ENCODE results near the gene CACNA1D.

Gene CACNA1D

DNA sequence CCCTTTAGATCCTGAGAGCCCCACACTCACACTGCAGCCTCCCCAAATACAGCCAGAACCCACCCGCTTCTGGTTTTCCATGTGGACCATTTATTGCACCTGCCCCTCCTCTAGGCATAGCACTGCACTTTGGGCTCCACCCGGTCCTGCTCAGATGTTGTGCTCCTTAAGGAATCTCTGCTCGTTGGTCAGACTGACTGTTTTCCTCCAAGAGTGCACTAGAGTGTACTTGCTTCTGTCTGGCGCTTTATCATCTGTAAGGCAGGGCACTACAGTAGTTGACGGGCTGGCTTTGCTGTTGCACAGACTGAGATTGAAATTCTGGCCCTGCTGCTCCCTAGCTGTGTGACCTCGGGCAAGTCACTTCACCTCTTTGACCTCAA, 124.1 kb downstream of the CACNA1D start:
- ChIA-PET POLR2A (ENCODE audit: low non-redundant PET) (no interaction called here), CTCF (no interaction called here)
- DNase-seq (ENCODE audit: low spot score): no peak
- TF ChIP-seq CTCF (conservative IDR thresholded peaks at IDR 0.05; ENCODE audit: low read depth): no peak
- no peak overlapping the region for H3K27ac ChIP-seq

DNA sequence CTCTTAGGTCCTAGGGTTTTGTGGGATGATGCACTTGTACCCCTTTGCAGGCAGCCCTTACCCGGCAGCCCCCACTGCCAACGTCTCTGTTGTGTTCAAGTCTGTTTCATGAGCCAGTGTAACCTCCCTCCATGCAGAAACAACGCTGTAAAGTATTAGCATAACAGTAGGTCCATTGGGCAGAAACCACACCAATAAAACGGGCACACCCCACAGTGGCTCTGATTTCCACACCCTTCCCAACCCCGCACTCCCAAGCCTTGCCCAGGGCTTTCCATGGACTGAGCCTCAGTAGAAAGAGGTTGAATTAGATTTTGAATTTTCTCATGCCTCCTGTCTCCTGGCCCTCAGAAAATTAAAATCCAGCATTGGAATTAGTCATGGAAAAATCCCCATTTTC, 124.5 kb downstream of the CACNA1D start:
- DNase-seq (ENCODE audit: low spot score): no peak
- CTCF ChIA-PET: no interaction called here
- no peak overlapping the region for H3K27ac ChIP-seq
- POLR2A ChIA-PET (ENCODE audit: low non-redundant PET): no interaction called here
- TF ChIP-seq CTCF (conservative IDR thresholded peaks at IDR 0.05; ENCODE audit: low read depth): no peak

DNA sequence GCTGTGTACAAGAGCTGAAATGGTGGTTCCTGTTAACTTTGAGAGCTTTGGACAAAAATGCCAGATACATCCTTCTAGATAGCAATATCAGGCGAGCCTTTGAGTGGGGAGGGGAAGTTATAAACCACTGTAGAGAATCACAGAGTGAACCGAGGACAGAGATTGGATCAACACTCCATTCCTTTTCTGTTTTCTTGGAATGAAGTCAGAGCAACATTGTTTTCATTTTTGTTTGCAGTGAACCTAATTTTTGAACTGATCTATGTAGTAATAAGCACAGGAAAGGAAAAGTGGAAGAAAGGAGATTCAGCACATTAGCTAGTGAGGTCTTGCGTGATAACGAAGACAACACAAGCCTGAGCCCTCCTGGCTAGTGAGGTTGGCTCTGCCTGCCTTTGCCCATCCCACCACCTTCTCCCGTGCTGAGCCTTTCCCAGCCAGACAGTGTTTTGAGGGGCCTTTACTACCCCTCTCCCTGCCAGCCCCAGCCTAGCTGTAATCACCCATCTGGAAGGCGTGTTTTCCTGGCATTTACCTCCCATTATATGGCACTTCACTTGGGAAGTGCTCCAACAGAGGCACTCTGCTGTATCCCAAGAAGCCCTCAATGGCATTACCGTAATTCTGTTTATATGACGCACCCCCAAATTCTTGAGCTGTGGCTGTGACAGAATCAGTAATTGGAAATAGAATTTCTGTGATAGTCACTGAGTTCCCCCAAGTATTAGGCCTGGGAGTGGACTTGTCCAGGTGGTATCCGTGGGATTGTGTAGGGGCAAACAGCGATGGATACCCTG, 129.8 kb downstream of the CACNA1D start:
- POLR2A ChIA-PET (ENCODE audit: low non-redundant PET): no interaction called here
- CTCF ChIA-PET: no interaction called here
- DNase-seq (ENCODE audit: low spot score): no peak
- no peak for TF ChIP-seq CTCF (conservative IDR thresholded peaks at IDR 0.05; ENCODE audit: low read depth)
- no peak overlapping the region for H3K27ac ChIP-seq

DNA sequence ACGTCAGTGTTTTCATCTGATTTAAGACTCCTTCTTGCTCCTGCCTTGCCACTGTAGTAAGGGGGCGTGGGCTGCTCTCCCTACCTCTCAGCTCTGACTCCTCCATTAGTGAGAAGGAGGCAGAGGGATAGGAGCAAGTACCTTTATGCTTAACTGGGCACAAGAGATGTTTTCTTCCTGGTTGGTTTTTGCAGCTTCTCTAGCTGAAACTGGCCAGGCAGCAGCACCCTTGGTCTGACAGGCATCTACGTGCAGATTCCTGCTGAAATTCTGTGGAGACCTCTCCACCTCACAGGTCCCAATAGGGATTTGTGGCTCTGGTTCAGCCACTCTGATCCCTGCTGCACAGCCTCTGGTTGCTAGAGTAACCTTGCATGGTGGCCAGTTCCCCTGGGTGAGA, 132.5 kb downstream of the CACNA1D start:
- POLR2A ChIA-PET (ENCODE audit: low non-redundant PET): no interaction called here
- no peak for DNase-seq (ENCODE audit: low spot score)
- H3K27ac ChIP-seq: no peak overlapping the region
- no peak for TF ChIP-seq CTCF (conservative IDR thresholded peaks at IDR 0.05; ENCODE audit: low read depth)
- CTCF ChIA-PET: no interaction called here

GRCh38 chr3:53628536-53629401, 134.4 kb downstream of the CACNA1D start:
- ChIA-PET POLR2A (ENCODE audit: low non-redundant PET) (no interaction called here), CTCF (interaction anchor here (0.6 kb wide), 1 partner anchor 58 kb away, joined by 3 read pairs; no protein-coding TSS in a partner anchor)
- no peak for TF ChIP-seq CTCF (conservative IDR thresholded peaks at IDR 0.05; ENCODE audit: low read depth)
- no peak overlapping the region for H3K27ac ChIP-seq
- no peak for DNase-seq (ENCODE audit: low spot score)

- no peak for TF ChIP-seq CTCF (conservative IDR thresholded peaks at IDR 0.05; ENCODE audit: low read depth)
- CTCF ChIA-PET: no interaction called here
- no peak overlapping the region for H3K27ac ChIP-seq
- POLR2A ChIA-PET (ENCODE audit: low non-redundant PET): no interaction called here
- DNase-seq (ENCODE audit: low spot score): no peak
Measured at GRCh38 chr3:53629402-53629723, 135.0 kb downstream of the CACNA1D start.

Data from RWPE1 (cell line).